Panc1 (cell line): ENCODE results near the gene SNAP47. TPM values are rescaled to one million over a fixed set of nuclear protein-coding genes. Genes with fewer than 3 reads are reported as not detected.

Experiments
- ATAC-seq: fragments of 200-7000 bp; cut with Tn5 transposase; 2 replicates; pipeline ENCODE4 v1.9.1; 2020; ENCODE audit warnings: mild to moderate bottlenecking, moderate library complexity
- BruUV-seq: library from RNA; stranded (reverse); fragments of 400-500 nt; replicated peaks from 2 replicates; lab custom pipeline; 2021; lab: Mats Ljungman, UMichigan
- CTCF ChIA-PET: fragments of 300-600 bp; sonication (Branson Sonifier 250); formaldehyde crosslinking; loops from one replicate; lab custom pipeline; 2022; ENCODE audit warnings: antibody characterized with exemption; lab: Charles Lee
- POLR2A ChIA-PET: fragments of 300-600 bp; sonication (Branson Sonifier 250); formaldehyde crosslinking; loops from one replicate; lab custom pipeline; 2022; ENCODE audit warnings: antibody characterized with exemption; lab: Charles Lee
- DNase-seq: peaks from one replicate; pipeline ENCODE4 v3.0.0-alpha.2; 2010; ENCODE audit warnings: low read depth, low spot score
- H3K27ac ChIP-seq: 2 replicates; pipeline ENCODE4 v1.5.1; 2011; ENCODE audit warnings: mild to moderate bottlenecking, low read length, inconsistent platforms
- H3K27me3 ChIP-seq: fragments of 200-500 bp; sonication (Bioruptor generic); 2 replicates; pipeline ENCODE4 v1.6.0; 2014; ENCODE audit warnings: low read length, inconsistent platforms; ENCODE audit not compliant: control insufficient read depth, insufficient read depth
- H3K36me3 ChIP-seq: fragments of 200-500 bp; sonication (Bioruptor generic); 2 replicates; pipeline ENCODE4 v1.5.1; 2014; ENCODE audit warnings: inconsistent platforms, mild to moderate bottlenecking, low read length, moderate library complexity; ENCODE audit not compliant: control insufficient read depth, insufficient read depth
- H3K4me1 ChIP-seq: 2 replicates; pipeline ENCODE4 v1.5.1; 2011; ENCODE audit warnings: inconsistent platforms, mild to moderate bottlenecking, low read length, moderate library complexity; ENCODE audit not compliant: control insufficient read depth, insufficient read depth
- H3K4me3 ChIP-seq, 2 experiments: 2 replicates each; pipeline ENCODE4 v1.5.1; 2011 to 2012; ENCODE audit warnings: low read depth in 2 of 2, low read length in 2 of 2, mild to moderate bottlenecking in 2 of 2, inconsistent platforms in 1 of 2, moderate library complexity in 1 of 2
- H3K9me3 ChIP-seq: fragments of 200-500 bp; sonication (Bioruptor generic); 2 replicates; pipeline ENCODE4 v1.5.1; 2014; ENCODE audit warnings: low read depth, mild to moderate bottlenecking, inconsistent platforms, low read length, moderate library complexity; ENCODE audit not compliant: control insufficient read depth, insufficient read depth
- CTCF ChIP-seq: fragments of 450-650 bp; IDR thresholded peaks from 2 replicates; pipeline ENCODE4 v1.5.1; 2017; ENCODE audit warnings: mild to moderate bottlenecking
- POLR2AphosphoS5 ChIP-seq: IDR thresholded peaks from 2 replicates; pipeline ENCODE4 v1.6.1; 2012; ENCODE audit warnings: mild to moderate bottlenecking, low read depth, low read length, moderate library complexity
- REST ChIP-seq, 2 experiments: IDR thresholded peaks; 2 replicates each; pipeline ENCODE4 v1.6.1; 2011 to 2012; ENCODE audit warnings: low read depth in 2 of 2, control low read depth in 1 of 2, low read length in 1 of 2, mild to moderate bottlenecking in 1 of 2, moderate library complexity in 1 of 2; ENCODE audit not compliant: insufficient read depth in 1 of 2
- SIN3A ChIP-seq: IDR thresholded peaks from 2 replicates; pipeline ENCODE4 v1.6.1; 2012; ENCODE audit warnings: low read depth, mild to moderate bottlenecking, low read length, moderate library complexity, borderline replicate concordance; ENCODE audit not compliant: insufficient read depth
- TCF7L2 ChIP-seq: IDR thresholded peaks from 2 replicates; pipeline ENCODE4 v1.6.1; 2011; ENCODE audit warnings: mild to moderate bottlenecking, low read depth, low read length, inconsistent platforms
- in situ Hi-C: cut with HindIII; loops from 2 replicates; pipeline ENCODE4 v1.10.0; 2016; ENCODE audit warnings: low sequenced_read_pairs, low pct_unique_long_range_greater_than_20kb
- intact Hi-C: fragments of 100-400 bp; cut with micrococcal nuclease; formaldehyde crosslinking; loops from one replicate; pipeline ENCODE4 v1.10.0; 2022; ENCODE audit not compliant: unreplicated experiment
- total RNA-seq: library from RNA; stranded (reverse); gene quantifications from one replicate; pipeline ENCODE4 v1.2.1, GENCODE V29; 2021; ENCODE audit not compliant: unreplicated experiment

The SNAP47 gene
- total RNA-seq, 1 experiment from 2014 or later = 55.6 TPM

- Histone ChIP-seq H3K27ac (no peak overlapping the region), H3K9me3 (no peaks in the 10 kb centered on the region), H3K36me3 (0 out of 2 replicates have a peak, but pooled peaks cover 3% of the 10 kb centered on the region), H3K27me3 (no peaks in the 10 kb centered on the region), H3K4me1 (no peaks in the 10 kb centered on the region), H3K4me3 (no peak overlapping the region)
- DNase-seq = no peak
- in situ Hi-C loops = no loop called here
- ChIA-PET CTCF (no interaction called here), POLR2A (no interaction called here)
- TF ChIP-seq CTCF (no peak), TCF7L2 (no peak), POLR2AphosphoS5 (no peak), SIN3A (no peak), REST (IDR thresholded peaks at IDR 0.05; ENCODE audit: insufficient read depth in 1 of 2, low read depth in 2 of 2, low read length in 1 of 2) (no peak)
- intact Hi-C loops = no loop called here
- no TSS peak for BruUV-seq
- no peak for ATAC-seq
These were observed 41.9 kb downstream of the SNAP47 start for GRCh38 chr1:227777156-227777555.

GRCh38 chr1:227777646-227778045 is 42.4 kb downstream of the SNAP47 start:
- POLR2A ChIA-PET = no interaction called here
- DNase-seq = no peak

More at GRCh38 chr1:227777646-227778045, 42.4 kb downstream of the SNAP47 start:
- no peaks in the 10 kb centered on the region for H3K27me3 ChIP-seq
- H3K36me3 ChIP-seq = 0 out of 2 replicates have a peak, but pooled peaks cover 3% of the 10 kb centered on the region
- H3K4me1 ChIP-seq = no peaks in the 10 kb centered on the region
- no TSS peak for BruUV-seq
- no peak for TF ChIP-seq POLR2AphosphoS5
- TF ChIP-seq REST (IDR thresholded peaks at IDR 0.05; ENCODE audit: insufficient read depth in 1 of 2, low read depth in 2 of 2, low read length in 1 of 2) = no peak
- TF ChIP-seq CTCF = no peak
- no peak for TF ChIP-seq SIN3A
- no peak for TF ChIP-seq TCF7L2
- in situ Hi-C loops (no loop called here), intact Hi-C loops (no loop called here)
- no peaks in the 10 kb centered on the region for H3K9me3 ChIP-seq
- no peak overlapping the region for H3K27ac ChIP-seq
- no peak for ATAC-seq
- H3K4me3 ChIP-seq = no peak overlapping the region
- CTCF ChIA-PET = no interaction called here
